Hepatocyte (in vitro differentiated cells): ENCODE data around the gene SRPK3.

Experiments used
- EZH2 ChIP-seq: fragments of 200-600 bp; sonication (generic); IDR thresholded peaks from 2 replicates; pipeline ENCODE4 v1.6.1; 2016; ENCODE audit warnings: antibody characterized with exemption, mild to moderate bottlenecking, borderline replicate concordance
- TF ChIP-seq, protein P1 (sequence below): fragments of 200-600 bp; sonication (generic); IDR thresholded peaks from 2 replicates; pipeline ENCODE4 v1.5.1; 2016; ENCODE audit warnings: antibody characterized with exemption, mild to moderate bottlenecking; ENCODE audit not compliant: poor library complexity

DNA sequence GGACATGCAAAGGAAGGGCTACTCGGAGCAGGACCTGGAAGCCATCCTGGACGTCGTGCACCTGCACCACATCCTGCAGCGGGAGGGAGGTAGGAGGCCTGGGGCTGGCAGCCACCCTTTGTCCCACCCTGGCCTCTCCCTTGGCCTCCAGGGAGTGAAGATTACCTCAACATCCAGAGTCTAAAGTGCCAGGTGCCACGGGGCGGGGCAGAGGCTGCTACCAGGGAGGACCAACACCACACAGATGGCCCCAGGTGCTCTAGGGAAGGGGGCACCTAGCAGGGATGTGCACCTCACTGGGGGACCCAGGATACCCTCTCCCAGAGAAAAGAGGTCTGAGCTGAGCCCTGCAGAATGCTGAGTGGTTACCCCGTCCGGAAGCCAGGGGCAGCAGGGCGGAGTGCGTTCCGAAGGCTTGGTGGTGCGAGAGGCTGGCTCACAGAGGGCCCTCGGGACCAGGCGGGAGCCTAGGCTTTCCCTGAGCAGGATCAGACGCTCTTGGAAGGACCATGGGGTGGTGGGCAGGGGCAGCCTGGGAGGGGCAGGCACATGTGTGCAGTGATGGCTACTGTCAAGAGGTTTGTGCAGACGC lies 40.1 kb upstream of the SRPK3 start:
- TF ChIP-seq, protein P1, sequence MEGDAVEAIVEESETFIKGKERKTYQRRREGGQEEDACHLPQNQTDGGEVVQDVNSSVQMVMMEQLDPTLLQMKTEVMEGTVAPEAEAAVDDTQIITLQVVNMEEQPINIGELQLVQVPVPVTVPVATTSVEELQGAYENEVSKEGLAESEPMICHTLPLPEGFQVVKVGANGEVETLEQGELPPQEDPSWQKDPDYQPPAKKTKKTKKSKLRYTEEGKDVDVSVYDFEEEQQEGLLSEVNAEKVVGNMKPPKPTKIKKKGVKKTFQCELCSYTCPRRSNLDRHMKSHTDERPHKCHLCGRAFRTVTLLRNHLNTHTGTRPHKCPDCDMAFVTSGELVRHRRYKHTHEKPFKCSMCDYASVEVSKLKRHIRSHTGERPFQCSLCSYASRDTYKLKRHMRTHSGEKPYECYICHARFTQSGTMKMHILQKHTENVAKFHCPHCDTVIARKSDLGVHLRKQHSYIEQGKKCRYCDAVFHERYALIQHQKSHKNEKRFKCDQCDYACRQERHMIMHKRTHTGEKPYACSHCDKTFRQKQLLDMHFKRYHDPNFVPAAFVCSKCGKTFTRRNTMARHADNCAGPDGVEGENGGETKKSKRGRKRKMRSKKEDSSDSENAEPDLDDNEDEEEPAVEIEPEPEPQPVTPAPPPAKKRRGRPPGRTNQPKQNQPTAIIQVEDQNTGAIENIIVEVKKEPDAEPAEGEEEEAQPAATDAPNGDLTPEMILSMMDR, result no peak
- no peak for TF ChIP-seq EZH2
